Activated T-cell treated with anti-CD3 and anti-CD28 coated beads for 4 hours (primary cell): Measurements from ENCODE around the gene TRIM4.
"Not testable (repeated sequence)": the region's sequence is repeated elsewhere in the genome, so short reads cannot be mapped to it uniquely, and the experiment has no call there.

Experiments
- DNase-seq: peaks from one replicate; pipeline ENCODE4 v3.0.0-alpha.2; 2020

TRIM4 gene, protein sequence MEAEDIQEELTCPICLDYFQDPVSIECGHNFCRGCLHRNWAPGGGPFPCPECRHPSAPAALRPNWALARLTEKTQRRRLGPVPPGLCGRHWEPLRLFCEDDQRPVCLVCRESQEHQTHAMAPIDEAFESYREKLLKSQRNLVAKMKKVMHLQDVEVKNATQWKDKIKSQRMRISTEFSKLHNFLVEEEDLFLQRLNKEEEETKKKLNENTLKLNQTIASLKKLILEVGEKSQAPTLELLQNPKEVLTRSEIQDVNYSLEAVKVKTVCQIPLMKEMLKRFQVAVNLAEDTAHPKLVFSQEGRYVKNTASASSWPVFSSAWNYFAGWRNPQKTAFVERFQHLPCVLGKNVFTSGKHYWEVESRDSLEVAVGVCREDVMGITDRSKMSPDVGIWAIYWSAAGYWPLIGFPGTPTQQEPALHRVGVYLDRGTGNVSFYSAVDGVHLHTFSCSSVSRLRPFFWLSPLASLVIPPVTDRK

DNA sequence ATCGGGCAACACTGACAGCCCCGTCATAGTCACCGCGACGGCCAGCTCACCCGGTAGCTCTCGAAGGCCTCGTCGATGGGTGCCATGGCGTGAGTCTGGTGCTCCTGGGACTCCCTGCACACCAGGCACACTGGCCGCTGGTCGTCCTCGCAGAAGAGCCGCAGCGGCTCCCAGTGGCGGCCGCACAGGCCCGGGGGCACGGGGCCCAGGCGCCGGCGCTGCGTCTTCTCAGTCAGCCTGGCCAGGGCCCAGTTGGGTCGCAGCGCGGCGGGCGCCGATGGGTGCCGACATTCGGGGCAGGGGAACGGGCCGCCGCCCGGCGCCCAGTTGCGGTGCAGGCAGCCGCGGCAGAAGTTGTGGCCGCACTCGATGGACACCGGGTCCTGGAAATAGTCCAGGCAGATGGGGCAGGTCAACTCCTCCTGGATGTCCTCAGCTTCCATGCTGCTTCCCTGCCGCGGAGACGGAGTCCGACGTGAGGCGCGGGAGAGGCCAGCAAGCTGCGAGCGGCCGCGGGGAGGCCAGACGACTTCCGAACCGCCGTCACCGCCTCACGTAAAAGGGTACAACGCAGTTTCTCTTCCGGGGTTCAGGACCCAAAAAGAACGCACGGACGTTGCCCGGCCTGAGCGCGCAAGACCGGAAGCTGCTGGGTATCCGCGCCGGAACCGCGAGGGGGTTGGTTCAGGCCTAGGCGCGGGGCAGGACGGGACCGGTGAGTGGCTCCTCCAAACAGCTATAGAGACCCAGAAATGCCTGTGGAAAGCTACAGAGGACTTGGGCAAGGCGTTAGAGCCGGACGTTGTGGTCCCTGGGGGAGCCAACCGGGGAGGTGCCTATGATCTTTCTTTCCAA is at the start of gene TRIM4:
TSS of gene TRIM4 (minus strand) at position 572 of the 855 bp plus-strand sequence. CDS start at position 443, 129 bp downstream.
- DNase-seq = peak; percentile 81

DNA sequence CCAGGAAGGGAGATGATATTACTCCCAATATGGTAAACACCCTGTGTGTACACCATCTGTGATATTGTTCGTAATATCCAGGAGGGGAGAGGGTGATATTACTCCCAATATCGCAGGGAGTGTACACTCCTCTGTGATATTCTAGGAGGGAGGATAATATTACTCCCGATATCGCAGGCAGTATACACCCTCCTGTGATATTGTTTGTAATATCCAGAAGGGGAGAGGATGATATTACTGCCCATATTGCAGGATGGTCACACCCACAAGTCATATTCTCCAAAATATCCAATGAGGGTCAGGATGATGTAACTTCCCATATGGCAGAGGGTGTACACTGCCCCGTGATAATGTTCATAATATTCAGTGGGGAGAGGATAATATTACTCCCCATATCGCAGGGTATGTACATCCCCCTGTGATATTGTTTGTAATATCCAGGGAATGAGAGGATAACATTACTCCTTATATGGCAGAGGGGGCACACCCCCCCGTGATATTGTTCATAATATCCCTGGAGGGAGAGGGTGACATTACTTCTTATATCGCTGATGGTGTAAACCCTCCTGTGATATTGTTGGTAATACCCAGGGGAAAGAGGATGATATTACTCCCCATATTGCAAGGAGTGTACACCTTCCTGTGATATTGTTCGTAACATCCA is 39.4 kb upstream of the TRIM4 start:
- DNase-seq = no peak

- no peak for DNase-seq
These were observed 35.9 kb upstream of the TRIM4 start for GRCh38 chr7:99955247-99955646.

DNA sequence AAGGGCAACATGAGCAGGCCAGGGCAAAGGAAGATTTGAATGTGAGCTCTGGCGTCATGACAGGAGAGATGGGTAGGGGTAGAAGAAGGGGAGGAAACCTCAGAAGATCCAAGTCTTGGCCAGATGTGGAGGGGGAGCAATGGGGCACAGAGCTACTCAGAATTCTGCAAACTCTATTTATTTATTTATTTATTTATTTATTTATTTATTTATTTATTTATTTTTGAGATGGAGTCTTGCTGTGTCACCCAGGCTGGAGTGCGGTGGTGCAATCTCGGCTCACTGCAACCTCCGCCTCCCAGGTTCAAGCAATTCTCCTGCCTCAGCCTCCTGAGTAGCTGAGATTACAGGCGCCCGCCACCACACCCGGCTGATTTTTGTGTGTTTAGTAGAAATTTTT is 35.3 kb upstream of the TRIM4 start:
- DNase-seq = not testable (repeated sequence)

DNA sequence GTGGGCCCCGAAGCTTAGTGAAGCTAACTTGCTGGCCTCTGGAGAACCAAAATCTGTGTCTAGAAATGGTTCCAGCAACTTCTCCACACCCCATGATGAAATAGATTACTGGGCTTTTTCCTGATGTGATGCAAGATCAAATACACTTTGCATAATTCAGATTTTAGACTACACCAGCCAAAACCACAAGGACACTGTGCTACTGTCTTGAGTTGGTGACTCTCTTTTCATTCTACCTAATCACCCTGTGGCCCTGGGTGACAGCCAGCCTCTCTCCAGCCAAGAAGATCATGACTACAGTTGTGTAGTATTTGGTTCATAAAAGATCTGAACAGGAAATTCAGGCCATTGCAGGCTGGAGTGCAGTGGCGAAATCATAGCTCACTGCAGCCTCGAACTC is 34.3 kb upstream of the TRIM4 start:
- no peak for DNase-seq

DNA sequence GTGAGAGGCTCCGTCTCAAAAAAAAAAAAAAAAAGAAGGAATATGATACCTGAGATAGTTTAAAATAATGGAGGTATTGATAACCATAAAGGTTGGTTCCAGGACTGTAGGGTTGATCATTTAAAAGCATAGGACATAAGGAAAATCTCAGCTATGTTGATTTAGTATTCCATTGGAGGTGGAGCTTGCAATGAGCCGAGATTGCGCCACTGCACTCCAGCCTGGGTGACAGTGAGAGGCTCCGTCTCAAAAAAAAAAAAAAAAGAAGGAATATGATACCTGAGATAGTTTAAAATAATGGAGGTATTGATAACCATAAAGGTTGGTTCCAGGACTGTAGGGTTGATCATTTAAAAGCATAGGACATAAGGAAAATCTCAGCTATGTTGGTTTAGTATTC is 33.3 kb upstream of the TRIM4 start:
- DNase-seq = not testable (repeated sequence)

DNA sequence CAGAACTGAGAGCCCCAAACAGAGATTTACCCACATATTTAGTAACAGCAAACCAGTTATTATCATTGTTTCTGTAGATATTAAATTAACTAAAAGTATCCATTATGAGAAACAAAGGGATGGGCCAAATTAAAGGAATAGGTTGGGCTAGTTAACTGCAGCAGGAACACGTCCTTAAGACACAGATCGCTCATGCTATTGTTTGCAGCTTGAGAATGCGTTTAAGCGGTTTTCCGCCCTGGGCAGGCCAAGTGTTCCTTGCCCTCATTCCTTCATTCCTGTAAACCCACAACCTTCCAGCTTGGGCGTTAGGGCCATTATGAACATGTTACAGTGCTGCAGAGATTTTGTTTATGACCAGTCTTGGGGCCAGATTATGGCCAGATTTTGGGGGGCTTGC is 31.5 kb upstream of the TRIM4 start:
- DNase-seq = not testable (repeated sequence)

DNA sequence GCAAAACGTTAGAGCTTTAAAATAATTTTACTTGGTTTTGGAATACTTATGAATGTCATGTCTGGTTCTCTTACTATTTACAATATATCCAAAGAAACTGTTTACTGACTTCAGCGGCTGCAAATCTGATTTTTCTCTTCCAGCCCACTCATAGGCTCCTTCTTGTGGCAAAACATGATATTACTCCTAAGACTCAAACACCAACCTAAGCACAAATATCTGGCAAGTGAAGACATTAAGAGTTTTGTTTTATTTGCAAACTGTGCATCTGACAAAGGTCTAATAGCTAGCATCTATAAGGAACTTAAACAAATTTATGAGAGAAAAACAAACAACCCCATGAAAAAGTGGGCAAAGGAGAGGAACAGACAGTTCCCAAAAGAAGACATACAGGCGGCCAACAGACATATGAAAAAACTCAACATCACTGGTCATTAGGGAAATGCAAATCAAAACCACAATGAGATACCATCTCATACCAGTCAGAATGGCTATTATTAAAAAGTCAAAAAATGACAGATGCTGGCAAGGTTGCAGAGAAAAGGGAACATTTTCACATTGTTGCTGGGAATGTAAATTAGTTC is 30.4 kb upstream of the TRIM4 start:
- no peak for DNase-seq

- DNase-seq = no peak
These were observed 28.3 kb upstream of the TRIM4 start for GRCh38 chr7:99947608-99948007.

DNA sequence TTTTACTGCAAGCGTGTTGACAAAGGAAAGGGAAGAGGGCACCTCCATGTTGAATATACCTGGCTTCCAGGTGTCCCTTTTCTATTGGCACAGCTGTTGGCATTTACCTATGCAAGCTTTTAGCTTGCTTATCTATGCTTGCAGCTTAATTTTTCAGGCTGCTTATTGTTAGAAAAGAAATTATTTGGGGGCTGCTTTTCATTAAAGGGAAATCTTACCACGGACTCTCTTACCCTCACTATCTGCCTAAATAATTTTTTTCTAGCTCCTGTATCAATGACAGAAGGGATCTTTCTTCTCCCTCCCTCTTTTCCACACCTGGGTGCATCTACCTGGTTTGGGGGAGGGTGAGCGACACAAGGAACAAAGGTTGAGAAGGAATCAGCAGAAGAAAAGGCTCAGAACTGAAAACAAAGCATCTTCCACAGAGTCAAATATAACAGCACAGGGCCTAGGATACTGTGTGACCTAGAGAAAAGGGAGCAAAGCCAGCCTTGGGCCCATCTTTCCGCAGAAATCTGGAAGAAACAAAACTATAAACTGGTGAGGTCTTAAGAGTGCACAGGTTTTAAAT is 25.3 kb upstream of the TRIM4 start:
- DNase-seq = no peak

GRCh38 chr7:99943641-99944496 is 24.5 kb upstream of the TRIM4 start:
- DNase-seq = no peak

- no peak for DNase-seq
These were observed 19.0 kb upstream of the TRIM4 start for GRCh38 chr7:99938296-99938695.

GRCh38 chr7:99935009-99935408 is 15.7 kb upstream of the TRIM4 start:
- not testable (repeated sequence) for DNase-seq

DNA sequence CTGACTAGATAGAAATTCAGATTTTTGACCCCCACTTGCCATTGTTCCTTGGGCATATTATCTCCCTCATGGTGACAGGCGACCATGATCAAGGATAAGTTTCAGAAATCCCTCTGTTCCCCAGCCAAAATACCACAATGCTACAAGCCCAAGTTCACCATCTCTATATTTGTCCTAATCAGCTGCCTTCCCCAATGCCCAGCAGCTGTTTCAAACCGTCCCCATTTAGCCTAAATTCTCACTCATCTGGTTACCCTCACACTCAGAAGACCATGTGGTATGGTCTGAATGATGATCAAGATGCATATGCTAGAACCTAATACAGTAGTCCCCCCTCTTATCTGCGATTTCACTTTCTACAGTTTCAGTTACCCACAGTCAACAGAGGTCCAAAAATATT is 11.0 kb upstream of the TRIM4 start:
- DNase-seq = no peak

DNA sequence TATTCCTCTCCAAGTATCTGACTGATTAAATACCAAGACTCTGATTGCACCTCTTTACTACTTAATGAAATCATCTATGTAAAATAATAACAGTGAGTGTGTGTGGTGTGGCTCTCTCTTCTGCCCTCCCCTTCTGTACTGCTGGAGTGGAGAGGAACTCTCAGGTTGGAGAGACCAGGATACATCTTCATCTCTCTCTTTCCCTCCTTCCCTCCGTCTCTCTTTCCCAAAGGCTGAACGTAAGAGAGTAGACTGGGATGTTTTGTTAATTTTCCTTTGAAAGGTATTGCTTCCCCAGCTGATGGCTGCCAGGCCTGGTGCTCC is 10.4 kb upstream of the TRIM4 start:
- no peak for DNase-seq

- no peak for DNase-seq
These were observed 9.8 kb upstream of the TRIM4 start, which contains the start of gene GJC3 for GRCh38 chr7:99928994-99929729. GJC3 (minus strand) TSS chr7:99929620; CDS start chr7:99929620, 0 bp downstream.

GRCh38 chr7:99928188-99928587 is 8.9 kb upstream of the TRIM4 start:
- DNase-seq = no peak

GRCh38 chr7:99927536-99927935 is 8.2 kb upstream of the TRIM4 start:
- DNase-seq = no peak

- DNase-seq = no peak
These were observed 7.0 kb upstream of the TRIM4 start for GRCh38 chr7:99926321-99926720.

DNA sequence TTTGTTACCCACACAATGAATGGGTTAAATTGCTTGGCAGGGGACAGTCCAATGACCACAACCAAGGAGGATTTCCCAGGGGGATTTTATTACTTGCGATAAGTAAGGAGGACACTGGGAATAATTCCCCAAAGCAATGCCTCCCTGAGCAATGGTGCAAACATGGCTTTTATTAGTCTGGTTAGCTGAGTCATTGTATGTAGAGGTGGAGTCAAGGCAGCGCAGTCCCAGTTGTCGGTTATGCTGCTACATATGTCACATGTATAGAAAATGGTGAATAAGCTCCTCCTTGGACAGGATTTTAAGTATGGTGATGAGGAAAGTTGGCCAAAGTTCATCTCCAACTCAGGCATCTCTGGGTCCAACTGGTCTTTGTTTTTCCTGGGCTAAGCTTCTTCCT is 3.9 kb upstream of the TRIM4 start:
- DNase-seq = no peak

- no peak for DNase-seq
These were observed 819 bp upstream of the TRIM4 start for GRCh38 chr7:99920149-99920548.
